Psoas muscle (tissue), 8 donors: Measurements from ENCODE around the gene CIAO1. TPM values are rescaled to one million over a fixed set of nuclear protein-coding genes. Genes with fewer than 3 reads are reported as not detected.

Experiments used
- ATAC-seq, 4 donors: fragments of 200-7000 bp; cut with Tn5 transposase; one replicate each; pipeline ENCODE4 v1.9.1; 2020; ENCODE audit warnings: moderate library complexity in 3 of 4, mild to moderate bottlenecking in 2 of 4
- DNase-seq, 2 donors: peaks; one replicate each; pipeline ENCODE4 v3.0.0-alpha.2; 2020
- H3K27ac ChIP-seq: fragments of 200-600 bp; one replicate; pipeline ENCODE4 v1.8.0; 2022
- H3K27me3 ChIP-seq, 3 donors: fragments of 200-600 bp in 1 of 3; one replicate each; pipeline versions ENCODE4 v1.6.1 to v1.8.0; 2013 to 2022; ENCODE audit warnings: low read length in 2 of 3, mild to moderate bottlenecking in 2 of 3, moderate library complexity in 1 of 3; ENCODE audit not compliant: insufficient read depth in 3 of 3
- H3K36me3 ChIP-seq, 2 donors: fragments of 200-600 bp in 1 of 2; one replicate each; pipeline versions ENCODE4 v1.6.1 to v1.8.0; 2013 to 2022; ENCODE audit warnings: low read depth in 1 of 2, mild to moderate bottlenecking in 1 of 2, moderate library complexity in 1 of 2; ENCODE audit not compliant: insufficient read depth in 1 of 2
- H3K4me1 ChIP-seq: fragments of 200-600 bp; one replicate; pipeline ENCODE4 v1.8.0; 2022
- H3K4me3 ChIP-seq: fragments of 200-600 bp; one replicate; pipeline ENCODE4 v1.8.0; 2022; ENCODE audit warnings: mild to moderate bottlenecking
- H3K9me3 ChIP-seq: fragments of 200-600 bp; one replicate; pipeline ENCODE4 v1.8.0; 2022
- CTCF ChIP-seq: fragments of 200-600 bp; IDR thresholded peaks from one replicate; pipeline ENCODE4 v1.8.0; 2022; ENCODE audit warnings: antibody characterized with exemption
- WGBS, 3 donors: extraction: QIAGEN DNeasy Blood & Tissue Kit; methylation state at CpG; one replicate each; pipeline versions ENCODE4 v1.1.6 to v1.1.7; 2013; 5-methylcytosine and 5-hydroxymethylcytosine counted together
- intact Hi-C, 2 donors: fragments of 100-400 bp; cut with DNase I; formaldehyde crosslinking; loops; one replicate each; pipeline versions ENCODE4 v1.11.0 to v1.14.2; 2022
- polyA plus RNA-seq, 3 donors: library from polyadenylated mRNA; stranded (reverse); fragments of 200-250 nt; gene quantifications; one replicate each; pipeline ENCODE4 v1.2.3, GENCODE V29; 2013
- total RNA-seq, 4 donors: library from RNA; stranded (reverse); fragmentation: NEBNext Ultra II Directional in 2 of 4; extraction: Animal tissue kit (Norgen Biotek cat#: 25700) in 2 of 4; gene quantifications; one replicate each; pipeline versions ENCODE4 v1.2.1 to v1.2.4, GENCODE V29; 2021 to 2023
- donor health status: healthy with polysubstance abuse.
- donor health status: DM: no; HTN: no; CAD: no; lungs with moderate emphysema.
- donor health status: Bipolar disorder and iron deficiency.
- donor health status: healthy.
- donor health status: DM: yes; HTN: yes; CAD: no.
- donor health status: DM: no; HTN: no; CAD: no.
- donor health status: DM: no; HTN: no; CAD: no.
- donor health status: DM: yes; HTN: yes; CAD: no.

The CIAO1 gene
- total and polyA plus RNA-seq, 7 donors = 36.8 to 91.6 (median 57.3) TPM

- peak; percentile 85 to 91 for DNase-seq
- Histone ChIP-seq H3K36me3 (peaks cover 6 to 46% of the 10 kb centered on the region in 2 donors), H3K27me3 (no peaks in the 10 kb centered on the region), H3K27ac (peak overlapping the region; percentile 97), H3K9me3 (no peaks in the 10 kb centered on the region), H3K4me3 (peak overlapping the region; percentile 45), H3K4me1 (peaks cover 84% of the 10 kb centered on the region)
- peak; percentile 95 to 97 (median 96) for ATAC-seq
- intact Hi-C loops = loop anchor here in 1 of 2 donors (5.0 kb wide), 1 partner anchor 40 kb away; no protein-coding TSS in a partner anchor
- TF ChIP-seq CTCF = no peak
- 21 to 41% (median 26%) methylated on average over 6 of the region's 6 CpGs for WGBS, 3 donors
Observed at GRCh38 chr2:96251721-96252292, 14.2 kb upstream of the CIAO1 start.

GRCh38 chr2:96252526-96252925 lies 13.5 kb upstream of the CIAO1 start:
- Histone ChIP-seq H3K27me3 (no peaks in the 10 kb centered on the region), H3K9me3 (no peaks in the 10 kb centered on the region), H3K4me1 (peaks cover 84% of the 10 kb centered on the region), H3K4me3 (no peak overlapping the region), H3K27ac (peak overlapping the region; percentile 97), H3K36me3 (peaks cover 6 to 46% of the 10 kb centered on the region in 2 donors)
- 82 to 87% (median 82%) methylated on average over 8 of the region's 8 CpGs for WGBS, 3 donors
- intact Hi-C loops = loop anchor here in 1 of 2 donors (5.0 kb wide), 1 partner anchor 40 kb away; no protein-coding TSS in a partner anchor
- TF ChIP-seq CTCF = no peak
- no peak for ATAC-seq
- no peak for DNase-seq

GRCh38 chr2:96253006-96253405 lies 13.0 kb upstream of the CIAO1 start:
- Histone ChIP-seq H3K4me3 (no peak overlapping the region), H3K27me3 (no peaks in the 10 kb centered on the region), H3K9me3 (no peaks in the 10 kb centered on the region), H3K4me1 (peaks cover 85% of the 10 kb centered on the region), H3K36me3 (peaks cover 6 to 46% of the 10 kb centered on the region in 2 donors), H3K27ac (peak overlapping the region; percentile 97)
- intact Hi-C loops = loop anchor here in 1 of 2 donors (5.0 kb wide), 1 partner anchor 41 kb away; no protein-coding TSS in a partner anchor
- DNase-seq (no peak), ATAC-seq (peak in 2 of 4 donors; percentile 18 to 41)
- 51 to 71% (median 69%) methylated on average over 7 of the region's 7 CpGs for WGBS, 3 donors
- no peak for TF ChIP-seq CTCF

GRCh38 chr2:96254571-96254970 lies 11.5 kb upstream of the CIAO1 start:
- intact Hi-C loops = loop anchor here in 1 of 2 donors (5.0 kb wide), 1 partner anchor 42 kb away; no protein-coding TSS in a partner anchor
- 56 to 67% (median 62%) methylated on average over 11 of the region's 11 CpGs for WGBS, 3 donors
- TF ChIP-seq CTCF = no peak
- Histone ChIP-seq H3K27me3 (no peaks in the 10 kb centered on the region), H3K4me3 (no peak overlapping the region), H3K9me3 (no peaks in the 10 kb centered on the region), H3K27ac (peak overlapping the region; percentile 97), H3K4me1 (peaks cover 97% of the 10 kb centered on the region), H3K36me3 (peaks cover 6 to 46% of the 10 kb centered on the region in 2 donors)
- DNase-seq (peak in 1 of 2 donors; percentile 69), ATAC-seq (no peak)
